Measurements from ENCODE around the gene GSX1. TPM values are rescaled to one million over a fixed set of nuclear protein-coding genes. Genes with fewer than 3 reads are reported as not detected.
"Not testable (repeated sequence)": the region's sequence is repeated elsewhere in the genome, so short reads cannot be mapped to it uniquely, and the experiment has no call there.

The GSX1 gene
- 0.19 TPM for total RNA-seq
- 0.37 TPM for polyA plus RNA-seq
- long read RNA-seq, donor 1: 0 reads
- long read RNA-seq, donor 2: 0 reads
- long read RNA-seq, donor 3: 0 reads
- long read RNA-seq, donor 4: 0 reads
- long read RNA-seq, donor 5, partial matches to known transcripts: 0 of 1 reads
- long read RNA-seq, donor 5, other reads (novel, unspliced or antisense): 0 of 1 reads
- long read RNA-seq, donor 6: 0 reads
- long read RNA-seq, donor 7: 0 reads
- long read RNA-seq, donor 8: 0 reads
- long read RNA-seq, donor 9: 0 reads
- long read RNA-seq, donor 10: 0 reads

DNA sequence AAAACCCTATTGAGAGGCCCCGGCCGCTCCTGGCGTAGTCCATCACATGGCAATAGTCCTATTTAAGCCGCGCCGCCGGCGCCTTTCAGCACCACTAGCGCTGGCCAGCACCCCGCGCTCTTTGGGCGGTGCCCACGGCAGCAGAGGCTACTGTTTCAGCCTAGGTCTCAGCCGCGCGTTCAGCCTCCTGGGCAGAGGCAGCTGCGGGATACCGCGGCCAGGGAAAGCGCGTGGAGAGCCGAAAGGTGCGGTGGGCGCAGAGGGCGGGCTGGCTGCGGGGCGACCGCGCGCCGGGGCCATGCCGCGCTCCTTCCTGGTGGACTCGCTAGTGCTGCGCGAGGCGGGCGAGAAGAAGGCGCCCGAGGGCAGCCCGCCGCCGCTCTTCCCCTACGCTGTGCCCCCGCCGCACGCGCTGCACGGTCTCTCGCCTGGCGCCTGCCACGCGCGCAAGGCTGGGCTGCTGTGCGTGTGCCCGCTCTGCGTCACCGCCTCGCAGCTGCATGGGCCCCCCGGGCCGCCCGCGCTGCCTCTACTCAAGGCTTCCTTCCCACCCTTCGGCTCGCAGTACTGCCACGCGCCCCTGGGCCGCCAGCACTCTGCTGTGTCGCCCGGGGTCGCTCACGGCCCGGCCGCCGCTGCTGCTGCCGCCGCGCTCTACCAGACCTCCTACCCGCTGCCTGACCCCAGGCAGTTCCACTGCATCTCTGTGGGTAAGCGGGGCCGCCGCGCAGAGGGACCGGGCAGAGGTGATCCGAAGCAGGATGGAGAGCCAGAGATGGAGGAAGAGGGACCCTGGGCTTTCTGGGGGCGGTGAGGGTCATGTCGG lies at the start of gene GSX1:
Gene GSX1 (plus strand): TSS at position 91 of the 826 bp plus-strand sequence. CDS start 208 bp downstream, at position 299.
- H3K27me3 ChIP-seq (ENCODE audit: control insufficient read depth in 2 of 2, insufficient read depth in 1 of 2, low read length in 1 of 2): peaks cover 89 to 100% of the 10 kb centered on the region in 2 donors
- DNase-seq (ENCODE audit: low read depth in 6 of 9, low spot score in 9 of 9): peak in 6 of 9 donors; percentile 7 to 52 (median 24)

GRCh38 chr13:27744801-27745200 lies 47.5 kb upstream of the GSX1 start:
- WGBS: 49% methylated on average over 7 of the region's 7 CpGs

More for the DNA sequence above, at the start of gene GSX1:
- peaks cover 6 to 17% of the 10 kb centered on the region in 2 donors for H3K4me1 ChIP-seq (ENCODE audit: control insufficient read depth in 2 of 2, insufficient read depth in 2 of 2, low read length in 2 of 2)
- peaks cover 3 to 7% of the 10 kb centered on the region in 2 donors for H3K9me3 ChIP-seq (ENCODE audit: control insufficient read depth in 2 of 2, insufficient read depth in 1 of 2, low read length in 1 of 2)
- no peak within 1 kb of the TSS for H3K27ac ChIP-seq (ENCODE audit: low read depth in 1 of 2, low read length in 1 of 2)
- H3K4me3 ChIP-seq (ENCODE audit: low read length in 2 of 2): peak within 1 kb of the TSS in 1 of 2 donors; percentile 39
- no peaks in the 10 kb centered on the region for H3K36me3 ChIP-seq (ENCODE audit: control insufficient read depth in 2 of 2, insufficient read depth in 2 of 2, low read length in 1 of 2)
- 6% methylated on average over 87 of the region's 87 CpGs for WGBS

DNA sequence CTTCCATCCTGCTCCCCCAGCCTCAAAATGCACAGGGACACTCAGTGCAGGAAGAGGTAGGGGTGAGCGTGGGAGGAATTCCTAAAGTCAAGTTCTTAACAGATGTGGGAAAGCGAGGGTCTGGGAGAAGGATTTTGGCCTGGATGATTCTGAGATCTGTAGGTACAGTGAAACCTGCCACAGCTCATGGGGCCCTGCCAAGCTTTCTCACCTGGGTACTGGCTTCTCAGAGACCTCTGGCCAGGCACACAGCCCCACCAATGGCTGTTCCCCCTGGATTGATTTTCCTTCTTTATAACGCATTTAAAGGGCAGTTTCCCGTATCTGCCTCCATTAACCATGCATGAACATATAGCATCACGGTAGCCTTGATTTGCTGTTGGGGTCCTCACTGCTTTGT lies 47.0 kb upstream of the GSX1 start:
- Histone ChIP-seq H3K36me3 (ENCODE audit: control insufficient read depth in 2 of 2, insufficient read depth in 2 of 2, low read length in 1 of 2) (no peaks in the 10 kb centered on the region), H3K4me3 (ENCODE audit: low read length in 2 of 2) (no peak overlapping the region), H3K4me1 (ENCODE audit: control insufficient read depth in 2 of 2, insufficient read depth in 2 of 2, low read length in 2 of 2) (no peaks in the 10 kb centered on the region), H3K27ac (ENCODE audit: low read depth in 1 of 2, low read length in 1 of 2) (no peak overlapping the region), H3K27me3 (ENCODE audit: control insufficient read depth in 2 of 2, insufficient read depth in 1 of 2, low read length in 1 of 2) (peaks cover 0 to 9% of the 10 kb centered on the region in 2 donors), H3K9me3 (ENCODE audit: control insufficient read depth in 2 of 2, insufficient read depth in 1 of 2, low read length in 1 of 2) (no peaks in the 10 kb centered on the region)
- DNase-seq (ENCODE audit: low read depth in 6 of 9, low spot score in 9 of 9): no peak
- WGBS: 94% methylated on average over 5 of the region's 5 CpGs

More at GRCh38 chr13:27744801-27745200, 47.5 kb upstream of the GSX1 start:
- H3K36me3 ChIP-seq (ENCODE audit: control insufficient read depth in 2 of 2, insufficient read depth in 2 of 2, low read length in 1 of 2): no peaks in the 10 kb centered on the region
- DNase-seq (ENCODE audit: low read depth in 6 of 9, low spot score in 9 of 9): no peak
- H3K27me3 ChIP-seq (ENCODE audit: control insufficient read depth in 2 of 2, insufficient read depth in 1 of 2, low read length in 1 of 2): peaks cover 0 to 9% of the 10 kb centered on the region in 2 donors
- H3K4me3 ChIP-seq (ENCODE audit: low read length in 2 of 2): no peak overlapping the region
- H3K9me3 ChIP-seq (ENCODE audit: control insufficient read depth in 2 of 2, insufficient read depth in 1 of 2, low read length in 1 of 2): no peaks in the 10 kb centered on the region
- H3K4me1 ChIP-seq (ENCODE audit: control insufficient read depth in 2 of 2, insufficient read depth in 2 of 2, low read length in 2 of 2): no peaks in the 10 kb centered on the region
- H3K27ac ChIP-seq (ENCODE audit: low read depth in 1 of 2, low read length in 1 of 2): no peak overlapping the region

DNA sequence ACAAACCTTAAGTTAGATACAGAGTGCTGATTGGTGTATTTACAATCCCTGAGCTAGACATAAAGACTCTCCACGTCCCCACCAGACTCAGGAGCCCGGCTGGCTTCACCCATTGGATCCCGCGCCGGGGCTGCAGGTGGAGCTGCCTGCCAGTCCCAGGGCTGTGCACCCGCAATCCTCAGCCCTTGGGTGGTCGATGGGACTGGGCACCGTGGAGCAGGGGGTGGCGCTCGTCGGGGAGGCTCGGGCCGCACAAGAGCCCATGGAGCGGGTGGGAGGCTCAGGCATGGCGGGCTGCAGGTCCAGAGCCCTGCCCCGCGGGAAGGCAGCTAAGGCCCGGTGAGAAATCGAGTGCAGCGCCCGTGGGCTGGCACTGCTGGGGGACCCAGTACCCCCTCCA lies 44.1 kb upstream of the GSX1 start:
- H3K9me3 ChIP-seq (ENCODE audit: control insufficient read depth in 2 of 2, insufficient read depth in 1 of 2, low read length in 1 of 2); H3K4me3 ChIP-seq (ENCODE audit: low read length in 2 of 2); DNase-seq (ENCODE audit: low read depth in 6 of 9, low spot score in 9 of 9); H3K27me3 ChIP-seq (ENCODE audit: control insufficient read depth in 2 of 2, insufficient read depth in 1 of 2, low read length in 1 of 2); H3K27ac ChIP-seq (ENCODE audit: low read depth in 1 of 2, low read length in 1 of 2); H3K4me1 ChIP-seq (ENCODE audit: control insufficient read depth in 2 of 2, insufficient read depth in 2 of 2, low read length in 2 of 2); H3K36me3 ChIP-seq (ENCODE audit: control insufficient read depth in 2 of 2, insufficient read depth in 2 of 2, low read length in 1 of 2): not testable (repeated sequence)
- 97% methylated on average over 21 of the region's 21 CpGs for WGBS

DNA sequence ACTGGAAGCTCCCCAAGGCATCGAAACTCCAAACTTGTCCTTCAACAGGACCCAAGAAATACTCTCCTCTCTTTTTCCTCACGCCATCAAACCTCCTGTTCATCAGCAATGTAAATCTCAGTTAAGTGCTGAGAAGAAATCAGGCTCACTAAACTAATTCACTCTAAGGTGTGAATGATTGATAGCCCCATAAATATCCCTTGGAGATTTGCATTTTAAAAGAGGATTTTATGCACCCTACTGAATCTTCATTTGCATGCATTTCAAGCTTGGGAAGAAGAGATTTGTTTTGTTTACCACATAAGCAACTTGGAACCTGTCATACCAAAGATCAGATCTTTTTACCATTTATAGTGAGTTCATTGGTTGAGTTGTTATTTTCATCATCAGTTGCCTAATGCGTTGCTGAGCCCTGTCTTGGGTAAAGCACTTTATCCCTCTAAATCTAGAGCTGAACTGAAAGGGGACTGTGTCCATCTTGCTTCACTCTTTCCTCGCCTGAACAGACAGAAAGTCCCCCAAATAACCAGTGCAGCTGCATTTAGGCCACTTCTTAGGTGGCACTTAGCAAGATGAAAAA lies 40.2 kb upstream of the GSX1 start:
- DNase-seq (ENCODE audit: low read depth in 6 of 9, low spot score in 9 of 9): no peak
- no peak overlapping the region for H3K4me3 ChIP-seq (ENCODE audit: low read length in 2 of 2)
- H3K4me1 ChIP-seq (ENCODE audit: control insufficient read depth in 2 of 2, insufficient read depth in 2 of 2, low read length in 2 of 2): no peaks in the 10 kb centered on the region
- no peak overlapping the region for H3K27ac ChIP-seq (ENCODE audit: low read depth in 1 of 2, low read length in 1 of 2)
- no peaks in the 10 kb centered on the region for H3K9me3 ChIP-seq (ENCODE audit: control insufficient read depth in 2 of 2, insufficient read depth in 1 of 2, low read length in 1 of 2)
- no peaks in the 10 kb centered on the region for H3K27me3 ChIP-seq (ENCODE audit: control insufficient read depth in 2 of 2, insufficient read depth in 1 of 2, low read length in 1 of 2)
- no peaks in the 10 kb centered on the region for H3K36me3 ChIP-seq (ENCODE audit: control insufficient read depth in 2 of 2, insufficient read depth in 2 of 2, low read length in 1 of 2)
- 48% methylated on average over 4 of the region's 4 CpGs for WGBS

GRCh38 chr13:27765650-27766049 lies 26.6 kb upstream of the GSX1 start:
- no peaks in the 10 kb centered on the region for H3K9me3 ChIP-seq (ENCODE audit: control insufficient read depth in 2 of 2, insufficient read depth in 1 of 2, low read length in 1 of 2)
- H3K27me3 ChIP-seq (ENCODE audit: control insufficient read depth in 2 of 2, insufficient read depth in 1 of 2, low read length in 1 of 2): no peaks in the 10 kb centered on the region
- WGBS: 80% methylated on average over 9 of the region's 9 CpGs
- no peak overlapping the region for H3K4me3 ChIP-seq (ENCODE audit: low read length in 2 of 2)
- no peak for DNase-seq (ENCODE audit: low read depth in 6 of 9, low spot score in 9 of 9)
- no peaks in the 10 kb centered on the region for H3K36me3 ChIP-seq (ENCODE audit: control insufficient read depth in 2 of 2, insufficient read depth in 2 of 2, low read length in 1 of 2)
- H3K4me1 ChIP-seq (ENCODE audit: control insufficient read depth in 2 of 2, insufficient read depth in 2 of 2, low read length in 2 of 2): no peaks in the 10 kb centered on the region
- no peak overlapping the region for H3K27ac ChIP-seq (ENCODE audit: low read depth in 1 of 2, low read length in 1 of 2)

DNA sequence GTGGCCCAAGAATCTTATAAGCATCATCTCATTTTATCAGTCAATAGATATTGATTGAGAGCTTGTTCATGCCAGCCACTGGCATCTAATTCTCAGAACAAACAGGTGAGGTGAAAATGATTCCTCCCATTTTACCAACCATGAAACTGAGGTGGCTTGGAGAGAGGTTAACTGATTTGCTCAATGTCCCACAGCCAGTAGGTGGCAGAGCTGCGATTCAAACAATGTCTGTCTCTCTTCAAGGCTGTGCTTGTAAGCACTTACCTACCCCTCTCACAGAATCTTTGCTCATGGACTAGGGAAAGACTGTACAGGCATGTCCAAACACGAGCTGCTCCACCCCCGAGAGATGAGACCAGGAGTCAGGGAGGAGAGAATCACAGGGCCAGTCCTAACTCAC lies 21.5 kb upstream of the GSX1 start:
- H3K36me3 ChIP-seq (ENCODE audit: control insufficient read depth in 2 of 2, insufficient read depth in 2 of 2, low read length in 1 of 2): no peaks in the 10 kb centered on the region
- H3K27ac ChIP-seq (ENCODE audit: low read depth in 1 of 2, low read length in 1 of 2): no peak overlapping the region
- DNase-seq (ENCODE audit: low read depth in 6 of 9, low spot score in 9 of 9): peak in 2 of 9 donors; percentile 20 to 21
- H3K9me3 ChIP-seq (ENCODE audit: control insufficient read depth in 2 of 2, insufficient read depth in 1 of 2, low read length in 1 of 2): no peaks in the 10 kb centered on the region
- H3K4me1 ChIP-seq (ENCODE audit: control insufficient read depth in 2 of 2, insufficient read depth in 2 of 2, low read length in 2 of 2): no peaks in the 10 kb centered on the region
- 27% methylated on average over 3 of the region's 3 CpGs for WGBS
- peaks cover 0 to 30% of the 10 kb centered on the region in 2 donors for H3K27me3 ChIP-seq (ENCODE audit: control insufficient read depth in 2 of 2, insufficient read depth in 1 of 2, low read length in 1 of 2)
- no peak overlapping the region for H3K4me3 ChIP-seq (ENCODE audit: low read length in 2 of 2)

GRCh38 chr13:27772651-27773425 lies 19.4 kb upstream of the GSX1 start:
- H3K36me3 ChIP-seq (ENCODE audit: control insufficient read depth in 2 of 2, insufficient read depth in 2 of 2, low read length in 1 of 2): no peaks in the 10 kb centered on the region
- no peak for DNase-seq (ENCODE audit: low read depth in 6 of 9, low spot score in 9 of 9)
- H3K9me3 ChIP-seq (ENCODE audit: control insufficient read depth in 2 of 2, insufficient read depth in 1 of 2, low read length in 1 of 2): no peaks in the 10 kb centered on the region
- no peak overlapping the region for H3K4me3 ChIP-seq (ENCODE audit: low read length in 2 of 2)
- 79% methylated on average over 14 of the region's 14 CpGs for WGBS
- H3K27me3 ChIP-seq (ENCODE audit: control insufficient read depth in 2 of 2, insufficient read depth in 1 of 2, low read length in 1 of 2): peaks cover 0 to 35% of the 10 kb centered on the region in 2 donors
- no peak overlapping the region for H3K27ac ChIP-seq (ENCODE audit: low read depth in 1 of 2, low read length in 1 of 2)
- no peaks in the 10 kb centered on the region for H3K4me1 ChIP-seq (ENCODE audit: control insufficient read depth in 2 of 2, insufficient read depth in 2 of 2, low read length in 2 of 2)

Measured in thymus (tissue), 14 donors.